Measurements from ENCODE around the gene DGKB.

Gene DGKB

GRCh38 chr7:14747701-14748100, 154.8 kb downstream of the DGKB start (continued):
- TF ChIP-seq ESRRG (CRISPR knock-in tag; IDR thresholded peaks at IDR 0.05): no peak

GRCh38 chr7:14745076-14745475, 157.5 kb downstream of the DGKB start:
- no peak for ATAC-seq

GRCh38 chr7:14740606-14741005, 161.9 kb downstream of the DGKB start:
- TF ChIP-seq ZNF565 (CRISPR knock-in tag; conservative IDR thresholded peaks at IDR 0.05; ENCODE audit: low read depth) (no peak), PPARA (CRISPR knock-in tag; IDR thresholded peaks at IDR 0.05; ENCODE audit: borderline replicate concordance) (no peak), BACH2 (CRISPR knock-in tag; IDR thresholded peaks at IDR 0.05; ENCODE audit: borderline replicate concordance) (no peak), ZC3H10 (CRISPR knock-in tag; IDR thresholded peaks at IDR 0.05) (no peak), CREB5 (CRISPR knock-in tag; IDR thresholded peaks at IDR 0.05; ENCODE audit: low read depth) (no peak), PATZ1 (CRISPR knock-in tag; IDR thresholded peaks at IDR 0.05; ENCODE audit: borderline replicate concordance) (no peak), ZFP3 (CRISPR knock-in tag; IDR thresholded peaks at IDR 0.05) (no peak)
- ATAC-seq: no peak

More at GRCh38 chr7:14745076-14745475, 157.5 kb downstream of the DGKB start:
- TF ChIP-seq SNAI2 (CRISPR knock-in tag; IDR thresholded peaks at IDR 0.05) (no peak), ZFP3 (CRISPR knock-in tag; IDR thresholded peaks at IDR 0.05) (no peak), ARNTL (CRISPR knock-in tag; IDR thresholded peaks at IDR 0.05; ENCODE audit: borderline replicate concordance, low read depth) (no peak), TCF4 (CRISPR knock-in tag; IDR thresholded peaks at IDR 0.05; ENCODE audit: borderline replicate concordance) (no peak), TSHZ2 (CRISPR knock-in tag; IDR thresholded peaks at IDR 0.05) (no peak), ZFP30 (CRISPR knock-in tag; IDR thresholded peaks at IDR 0.05) (no peak), CSRNP3 (CRISPR knock-in tag; IDR thresholded peaks at IDR 0.05) (no peak), TOX (CRISPR knock-in tag; IDR thresholded peaks at IDR 0.05; ENCODE audit: borderline replicate concordance) (no peak), GLIS3 (CRISPR knock-in tag; IDR thresholded peaks at IDR 0.05) (no peak), ZNF8 (CRISPR knock-in tag; IDR thresholded peaks at IDR 0.05) (no peak), ZNF70 (CRISPR knock-in tag; IDR thresholded peaks at IDR 0.05) (no peak)

- ATAC-seq: no peak
- TF ChIP-seq PATZ1 (CRISPR knock-in tag; IDR thresholded peaks at IDR 0.05; ENCODE audit: borderline replicate concordance) (no peak), TSHZ2 (CRISPR knock-in tag; IDR thresholded peaks at IDR 0.05) (no peak), SNAI2 (CRISPR knock-in tag; IDR thresholded peaks at IDR 0.05) (no peak), ZNF70 (CRISPR knock-in tag; IDR thresholded peaks at IDR 0.05) (no peak), ZNF8 (CRISPR knock-in tag; IDR thresholded peaks at IDR 0.05) (no peak), ZNF565 (CRISPR knock-in tag; conservative IDR thresholded peaks at IDR 0.05; ENCODE audit: low read depth) (no peak), ZFP3 (CRISPR knock-in tag; IDR thresholded peaks at IDR 0.05) (no peak), CREB5 (CRISPR knock-in tag; IDR thresholded peaks at IDR 0.05; ENCODE audit: low read depth) (no peak), BACH2 (CRISPR knock-in tag; IDR thresholded peaks at IDR 0.05; ENCODE audit: borderline replicate concordance) (no peak), ARNTL (CRISPR knock-in tag; IDR thresholded peaks at IDR 0.05; ENCODE audit: borderline replicate concordance, low read depth) (no peak), TCF4 (CRISPR knock-in tag; IDR thresholded peaks at IDR 0.05; ENCODE audit: borderline replicate concordance) (no peak), RARB (CRISPR knock-in tag; IDR thresholded peaks at IDR 0.05) (no peak), CSDC2 (CRISPR knock-in tag; IDR thresholded peaks at IDR 0.05) (no peak), TOX (CRISPR knock-in tag; IDR thresholded peaks at IDR 0.05; ENCODE audit: borderline replicate concordance) (no peak)
These were observed 162.7 kb downstream of the DGKB start for GRCh38 chr7:14739841-14740185.

Measured in SK-N-SH treated with all-trans-retinoic acid at 6 μM for 48 hours (cell line).